HG03457 (cell line): ENCODE measurements around the gene TRIM65.
A peak's percentile ranks its signal among the peaks of the same experiment; 100 is the strongest.
"Not testable (repeated sequence)": the region's sequence is repeated elsewhere in the genome, so short reads cannot be mapped to it uniquely, and the experiment has no call there.

Source experiments
- ATAC-seq: cut with Tn5 transposase; IDR thresholded peaks from one replicate; pipeline ENCODE4 v1.9.1; 2021; ENCODE audit warnings: moderate number of reproducible peaks; ENCODE audit not compliant: unreplicated experiment

TRIM65 gene

GRCh38 chr17:75854881-75855309, 41.9 kb downstream of the TRIM65 start:
- no peak for ATAC-seq

- ATAC-seq = no peak
Measured at GRCh38 chr17:75854101-75854748, 42.5 kb downstream of the TRIM65 start.

- ATAC-seq = no peak
Measured at GRCh38 chr17:75853433-75853832, 43.3 kb downstream of the TRIM65 start.

GRCh38 chr17:75851693-75851991, 45.1 kb downstream of the TRIM65 start:
- ATAC-seq = not testable (repeated sequence)

- no peak for ATAC-seq
Measured at GRCh38 chr17:75850928-75851692, 45.6 kb downstream of the TRIM65 start.

- no peak for ATAC-seq
Measured at GRCh38 chr17:75849724-75850123, 47.0 kb downstream of the TRIM65 start.

GRCh38 chr17:75849279-75849646, 47.5 kb downstream of the TRIM65 start:
- ATAC-seq = no peak

- no peak for ATAC-seq
Measured at GRCh38 chr17:75848523-75849278, 48.0 kb downstream of the TRIM65 start.

- ATAC-seq = no peak
Measured at GRCh38 chr17:75847614-75848522, 48.9 kb downstream of the TRIM65 start.

GRCh38 chr17:75846692-75847613, 49.8 kb downstream of the TRIM65 start:
- no peak for ATAC-seq

GRCh38 chr17:75845933-75846691, 50.6 kb downstream of the TRIM65 start:
- no peak for ATAC-seq

GRCh38 chr17:75845058-75845711, 51.6 kb downstream of the TRIM65 start:
- ATAC-seq = peak; percentile 55

GRCh38 chr17:75844530-75845057, 52.2 kb downstream of the TRIM65 start:
- ATAC-seq = no peak

GRCh38 chr17:75843577-75844529, 52.9 kb downstream of the TRIM65 start, which contains the start of gene UNC13D:
TSS of gene UNC13D (minus strand) at chr17:75844404. CDS start at chr17:75844337, 67 bp downstream.
- ATAC-seq = no peak

GRCh38 chr17:75842963-75843576, 53.7 kb downstream of the TRIM65 start:
- no peak for ATAC-seq

GRCh38 chr17:75842411-75842810, 54.3 kb downstream of the TRIM65 start:
- ATAC-seq = no peak

- ATAC-seq = no peak
Measured at GRCh38 chr17:75840799-75841164, 56.0 kb downstream of the TRIM65 start.
